ENCODE results near the gene KIFBP. TPM values are rescaled to one million over a fixed set of nuclear protein-coding genes. Genes with fewer than 3 reads are reported as not detected.

The KIFBP gene
- polyA plus RNA-seq, 5 donors: 24.8 to 33.7 (median 28.3) TPM

Other genes with a start within 250 kb of the KIFBP start
- 1 to 10 TPM; 3.3 to 5.5 (median 4.3) TPM for gene STOX1, start 161.3 kb upstream of the KIFBP start, polyA plus RNA-seq (ENCODE audit: insufficient read depth in 1 of 5, insufficient read length in 5 of 5, low replicate concordance in 1 of 5)
- 10 to 100 TPM; 52.2 to 70.8 (median 61.6) TPM for gene DDX50, start 87.5 kb upstream of the KIFBP start, polyA plus RNA-seq (ENCODE audit: insufficient read depth in 1 of 5, insufficient read length in 5 of 5, low replicate concordance in 1 of 5)
- gene DDX21, start 32.6 kb upstream of the KIFBP start, polyA plus RNA-seq (ENCODE audit: insufficient read depth in 1 of 5, insufficient read length in 5 of 5, low replicate concordance in 1 of 5): 10 to 100 TPM; 43.7 to 55.3 (median 46.9) TPM
- 10 to 100 TPM; 25.5 to 37.5 (median 31.3) TPM for gene SRGN, start 99.3 kb downstream of the KIFBP start, polyA plus RNA-seq (ENCODE audit: insufficient read depth in 1 of 5, insufficient read length in 5 of 5, low replicate concordance in 1 of 5)
- 10 to 100 TPM; 55.7 to 87.4 (median 71.6) TPM for gene VPS26A, start 135.4 kb downstream of the KIFBP start, polyA plus RNA-seq (ENCODE audit: insufficient read depth in 1 of 5, insufficient read length in 5 of 5, low replicate concordance in 1 of 5)
- 10 to 100 TPM; 35.1 to 43.3 (median 40.8) TPM for gene SUPV3L1, start 191.4 kb downstream of the KIFBP start, polyA plus RNA-seq (ENCODE audit: insufficient read depth in 1 of 5, insufficient read length in 5 of 5, low replicate concordance in 1 of 5)
- gene HKDC1, start 231.5 kb downstream of the KIFBP start, polyA plus RNA-seq (ENCODE audit: insufficient read depth in 1 of 5, insufficient read length in 5 of 5, low replicate concordance in 1 of 5): 1 to 10 TPM; 1.1 to 5.5 (median 3.4) TPM